ENCODE measurements around the gene ZMIZ1. TPM values are rescaled to one million over a fixed set of nuclear protein-coding genes. Genes with fewer than 3 reads are reported as not detected.

ZMIZ1 gene
- polyA plus RNA-seq, 1 donor from 2014 or later, result 26.8 TPM

DNA sequence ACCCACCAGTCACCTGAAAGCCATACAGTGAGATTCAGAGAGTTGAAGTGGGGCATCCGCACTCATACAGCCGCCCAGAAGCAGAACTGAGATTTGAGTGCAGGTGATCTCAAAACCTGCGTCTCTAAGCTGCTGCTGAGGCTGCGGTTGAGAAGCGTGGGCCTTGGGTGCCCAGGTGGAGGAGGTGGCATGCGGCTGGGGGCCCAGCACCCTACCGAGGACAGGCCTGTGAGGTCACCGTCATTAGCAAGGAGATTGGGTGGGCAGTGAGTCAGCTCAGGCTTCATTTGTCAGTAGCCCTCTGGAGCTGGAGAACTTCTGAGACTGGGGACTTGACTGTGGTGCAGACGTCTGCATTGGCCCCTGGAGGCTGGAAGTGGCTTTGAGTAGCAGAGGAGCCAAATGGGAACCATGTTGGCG is 29.8 kb downstream of the ZMIZ1 start:
- H3K79me2 ChIP-seq (replicated peaks; ENCODE audit: insufficient read depth, low read length), result peaks cover 92% of the 10 kb centered on the region
- no peak overlapping the region for H3K4me2 ChIP-seq (ENCODE audit: low read length)
- H2AFZ ChIP-seq (ENCODE audit: low read depth, low read length), result no peak overlapping the region
- H3K27me3 ChIP-seq (ENCODE audit: insufficient read depth, low read depth, low read length), result no peaks in the 10 kb centered on the region
- H3F3A ChIP-seq (ENCODE audit: insufficient read depth, low read length, poor library complexity, severe bottlenecking), result no peaks in the 10 kb centered on the region
- H3K27ac ChIP-seq (ENCODE audit: low read length), result no peak overlapping the region
- no peaks in the 10 kb centered on the region for H3K9me3 ChIP-seq (ENCODE audit: low read length)
- no peaks in the 10 kb centered on the region for H3K9me2 ChIP-seq (ENCODE audit: insufficient read depth, low read length)
- no peak overlapping the region for H3K4me3 ChIP-seq (ENCODE audit: low read length)
- H3K36me3 ChIP-seq (ENCODE audit: insufficient read depth, low read length), result no peaks in the 10 kb centered on the region
- H4K20me1 ChIP-seq (ENCODE audit: insufficient read depth), result peaks cover 56% of the 10 kb centered on the region
- no peak overlapping the region for H3K9ac ChIP-seq (ENCODE audit: low read length)
- TF ChIP-seq, protein P1, sequence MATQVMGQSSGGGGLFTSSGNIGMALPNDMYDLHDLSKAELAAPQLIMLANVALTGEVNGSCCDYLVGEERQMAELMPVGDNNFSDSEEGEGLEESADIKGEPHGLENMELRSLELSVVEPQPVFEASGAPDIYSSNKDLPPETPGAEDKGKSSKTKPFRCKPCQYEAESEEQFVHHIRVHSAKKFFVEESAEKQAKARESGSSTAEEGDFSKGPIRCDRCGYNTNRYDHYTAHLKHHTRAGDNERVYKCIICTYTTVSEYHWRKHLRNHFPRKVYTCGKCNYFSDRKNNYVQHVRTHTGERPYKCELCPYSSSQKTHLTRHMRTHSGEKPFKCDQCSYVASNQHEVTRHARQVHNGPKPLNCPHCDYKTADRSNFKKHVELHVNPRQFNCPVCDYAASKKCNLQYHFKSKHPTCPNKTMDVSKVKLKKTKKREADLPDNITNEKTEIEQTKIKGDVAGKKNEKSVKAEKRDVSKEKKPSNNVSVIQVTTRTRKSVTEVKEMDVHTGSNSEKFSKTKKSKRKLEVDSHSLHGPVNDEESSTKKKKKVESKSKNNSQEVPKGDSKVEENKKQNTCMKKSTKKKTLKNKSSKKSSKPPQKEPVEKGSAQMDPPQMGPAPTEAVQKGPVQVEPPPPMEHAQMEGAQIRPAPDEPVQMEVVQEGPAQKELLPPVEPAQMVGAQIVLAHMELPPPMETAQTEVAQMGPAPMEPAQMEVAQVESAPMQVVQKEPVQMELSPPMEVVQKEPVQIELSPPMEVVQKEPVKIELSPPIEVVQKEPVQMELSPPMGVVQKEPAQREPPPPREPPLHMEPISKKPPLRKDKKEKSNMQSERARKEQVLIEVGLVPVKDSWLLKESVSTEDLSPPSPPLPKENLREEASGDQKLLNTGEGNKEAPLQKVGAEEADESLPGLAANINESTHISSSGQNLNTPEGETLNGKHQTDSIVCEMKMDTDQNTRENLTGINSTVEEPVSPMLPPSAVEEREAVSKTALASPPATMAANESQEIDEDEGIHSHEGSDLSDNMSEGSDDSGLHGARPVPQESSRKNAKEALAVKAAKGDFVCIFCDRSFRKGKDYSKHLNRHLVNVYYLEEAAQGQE (IDR thresholded peaks at IDR 0.05; ENCODE audit: borderline replicate concordance), result no peak
- TF ChIP-seq, protein P2, sequence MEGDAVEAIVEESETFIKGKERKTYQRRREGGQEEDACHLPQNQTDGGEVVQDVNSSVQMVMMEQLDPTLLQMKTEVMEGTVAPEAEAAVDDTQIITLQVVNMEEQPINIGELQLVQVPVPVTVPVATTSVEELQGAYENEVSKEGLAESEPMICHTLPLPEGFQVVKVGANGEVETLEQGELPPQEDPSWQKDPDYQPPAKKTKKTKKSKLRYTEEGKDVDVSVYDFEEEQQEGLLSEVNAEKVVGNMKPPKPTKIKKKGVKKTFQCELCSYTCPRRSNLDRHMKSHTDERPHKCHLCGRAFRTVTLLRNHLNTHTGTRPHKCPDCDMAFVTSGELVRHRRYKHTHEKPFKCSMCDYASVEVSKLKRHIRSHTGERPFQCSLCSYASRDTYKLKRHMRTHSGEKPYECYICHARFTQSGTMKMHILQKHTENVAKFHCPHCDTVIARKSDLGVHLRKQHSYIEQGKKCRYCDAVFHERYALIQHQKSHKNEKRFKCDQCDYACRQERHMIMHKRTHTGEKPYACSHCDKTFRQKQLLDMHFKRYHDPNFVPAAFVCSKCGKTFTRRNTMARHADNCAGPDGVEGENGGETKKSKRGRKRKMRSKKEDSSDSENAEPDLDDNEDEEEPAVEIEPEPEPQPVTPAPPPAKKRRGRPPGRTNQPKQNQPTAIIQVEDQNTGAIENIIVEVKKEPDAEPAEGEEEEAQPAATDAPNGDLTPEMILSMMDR (IDR thresholded peaks at IDR 0.05; ENCODE audit: poor library complexity, severe bottlenecking), result no peak
- TF ChIP-seq EP300 (conservative IDR thresholded peaks at IDR 0.05; ENCODE audit: poor library complexity, severe bottlenecking) (no peak), RAD21 (conservative IDR thresholded peaks at IDR 0.05) (no peak), SMC3 (conservative IDR thresholded peaks at IDR 0.05; ENCODE audit: poor library complexity) (no peak)

DNA sequence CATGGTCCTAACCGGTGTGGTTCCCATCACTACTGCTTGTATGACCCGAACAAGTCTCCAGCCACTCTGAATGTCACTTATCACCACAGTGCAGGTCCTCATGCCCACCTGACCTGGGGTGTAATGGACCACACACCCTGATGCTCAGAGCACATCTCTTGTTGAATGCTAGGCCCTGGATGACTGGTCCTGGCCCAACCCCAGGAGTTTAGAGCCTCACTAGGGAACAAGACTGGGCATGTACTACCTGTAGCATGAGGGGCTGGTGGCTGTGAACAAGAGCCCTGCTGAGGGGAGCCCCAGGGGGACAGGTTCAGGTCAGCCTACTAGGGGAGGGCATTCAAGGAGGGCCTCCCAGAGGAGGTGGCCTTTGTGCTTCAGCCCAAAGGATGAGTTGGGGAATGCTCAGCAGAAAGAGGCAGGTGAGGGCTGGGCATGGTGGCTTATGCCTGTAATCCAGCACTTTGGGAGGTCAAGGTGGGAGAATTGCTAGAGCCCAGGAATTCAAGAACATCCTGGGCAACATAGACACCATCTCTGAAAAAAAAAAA is 31.2 kb downstream of the ZMIZ1 start:
- no peaks in the 10 kb centered on the region for H3K27me3 ChIP-seq (ENCODE audit: insufficient read depth, low read depth, low read length)
- H3K4me2 ChIP-seq (ENCODE audit: low read length), result no peak overlapping the region
- no peaks in the 10 kb centered on the region for H3F3A ChIP-seq (ENCODE audit: insufficient read depth, low read length, poor library complexity, severe bottlenecking)
- H3K9me2 ChIP-seq (ENCODE audit: insufficient read depth, low read length), result no peaks in the 10 kb centered on the region
- TF ChIP-seq EP300 (conservative IDR thresholded peaks at IDR 0.05; ENCODE audit: poor library complexity, severe bottlenecking) (no peak), TAF1 (IDR thresholded peaks at IDR 0.05; ENCODE audit: low read depth) (no peak), MXI1 (conservative IDR thresholded peaks at IDR 0.05; ENCODE audit: poor library complexity, severe bottlenecking) (no peak), EZH2 (IDR thresholded peaks at IDR 0.05; ENCODE audit: borderline replicate concordance, insufficient read depth, low read length, poor library complexity, severe bottlenecking) (no peak), POLR2AphosphoS5 (IDR thresholded peaks at IDR 0.05) (no peak), RAD21 (conservative IDR thresholded peaks at IDR 0.05) (no peak)
- TF ChIP-seq, protein P1 (IDR thresholded peaks at IDR 0.05; ENCODE audit: borderline replicate concordance), result no peak
- H3K9ac ChIP-seq (ENCODE audit: low read length), result no peak overlapping the region
- no peak overlapping the region for H3K27ac ChIP-seq (ENCODE audit: low read length)
- no peaks in the 10 kb centered on the region for H3K9me3 ChIP-seq (ENCODE audit: low read length)
- no peak overlapping the region for H2AFZ ChIP-seq (ENCODE audit: low read depth, low read length)
- H3K79me2 ChIP-seq (replicated peaks; ENCODE audit: insufficient read depth, low read length), result peaks cover 92% of the 10 kb centered on the region
- peaks cover 54% of the 10 kb centered on the region for H4K20me1 ChIP-seq (ENCODE audit: insufficient read depth)
- no peak overlapping the region for H3K4me3 ChIP-seq (ENCODE audit: low read length)
- H3K36me3 ChIP-seq (ENCODE audit: insufficient read depth, low read length), result no peaks in the 10 kb centered on the region
